HepG2 (cell line): ENCODE measurements around the gene NHERF2. TPM values are rescaled to one million over a fixed set of nuclear protein-coding genes. Genes with fewer than 3 reads are reported as not detected.

ENCODE experiments used
- ATAC-seq: fragments of 200-7000 bp; cut with Tn5 transposase; 3 replicates; pipeline ENCODE4 v1.9.1; 2020; ENCODE audit warnings: mild to moderate bottlenecking, moderate library complexity
- BruUV-seq: library from RNA; stranded (reverse); fragments of 400-500 nt; replicated peaks from 2 replicates; lab custom pipeline; 2021; lab: Mats Ljungman, UMichigan
- CTCF ChIA-PET: fragments of 300-600 bp; formaldehyde crosslinking; extraction: SDS; loops from one replicate; lab custom pipeline; 2021; ENCODE audit warnings: low total read pairs, inconsistent platforms, low intra/inter-chr PET ratio; lab: Yijun Ruan, JAX
- POLR2A ChIA-PET: fragments of 350-600 bp; sonication (Branson Sonifier 250); formaldehyde crosslinking; loops from one replicate; lab custom pipeline; 2020; ENCODE audit warnings: antibody characterized with exemption, inconsistent platforms; lab: Yijun Ruan, JAX
- DNase-seq: peaks from one replicate; pipeline ENCODE4 v3.0.0-alpha.2; 2015; ENCODE audit warnings: low spot score
- FAIRE-seq: peaks from 3 replicates; lab custom pipeline; 2011; peaks lifted over from hg19 to GRCh38; lab: Jason Lieb, UNC
- H2AFZ ChIP-seq: one replicate; pipeline ENCODE4 v1.6.1; 2011; ENCODE audit warnings: low read length, inconsistent platforms
- H3K27ac ChIP-seq: fragments of 300-600 bp; 3 replicates; pipeline ENCODE4 v1.8.0; 2011; ENCODE audit warnings: mixed run types, mild to moderate bottlenecking, mixed read lengths, low read length, inconsistent platforms; ENCODE audit not compliant: insufficient read depth; ENCODE audit errors: extremely low read length
- H3K27me3 ChIP-seq, 2 experiments: fragments of 200-600 bp in 1 of 2; 2 replicates in 1 of 2; 3 replicates in 1 of 2; pipeline versions ENCODE4 v1.6.0 to v1.8.0; 2011; ENCODE audit warnings: low read length in 2 of 2, mild to moderate bottlenecking in 2 of 2, moderate library complexity in 2 of 2, inconsistent platforms in 1 of 2; ENCODE audit not compliant: insufficient read depth in 2 of 2, control insufficient read depth in 1 of 2
- H3K36me3 ChIP-seq, 2 experiments: fragments of 200-600 bp in 1 of 2; replicated peaks in 1 of 2; 2 replicates in 1 of 2; 3 replicates in 1 of 2; pipeline versions ENCODE4 v1.5.1 to v1.8.0; 2011; ENCODE audit warnings: low read length in 2 of 2, inconsistent platforms in 1 of 2; ENCODE audit not compliant: insufficient read depth in 2 of 2, control insufficient read depth in 1 of 2
- H3K4me1 ChIP-seq: 2 replicates; pipeline ENCODE4 v1.5.1; 2012; ENCODE audit warnings: low read length, inconsistent platforms; ENCODE audit not compliant: insufficient read depth
- H3K4me2 ChIP-seq: 2 replicates; pipeline ENCODE4 v1.6.0; 2011; ENCODE audit warnings: low read depth, low read length, inconsistent platforms
- H3K4me3 ChIP-seq, 3 experiments: fragments of 200-600 bp in 1 of 3; sonication (generic), shearing (Covaris generic) in 1 of 3; replicated peaks in 1 of 3; 2 replicates each; pipeline ENCODE4 v1.5.1; 2011 to 2016; ENCODE audit warnings: low read length in 3 of 3, inconsistent platforms in 2 of 3, low read depth in 2 of 3, mild to moderate bottlenecking in 2 of 3, control low read depth in 1 of 3, mixed read lengths in 1 of 3; ENCODE audit not compliant: insufficient read depth in 1 of 3
- H3K79me2 ChIP-seq: one replicate; pipeline ENCODE4 v1.6.1; 2011; ENCODE audit warnings: low read length, inconsistent platforms; ENCODE audit not compliant: insufficient read depth
- H3K9ac ChIP-seq: 2 replicates; pipeline ENCODE4 v1.6.0; 2011; ENCODE audit warnings: mild to moderate bottlenecking, low read depth, low read length, inconsistent platforms; ENCODE audit not compliant: insufficient read depth
- H3K9me3 ChIP-seq: 2 replicates; pipeline ENCODE4 v1.5.1; 2012; ENCODE audit warnings: mild to moderate bottlenecking, low read length
- H4K20me1 ChIP-seq: 2 replicates; pipeline ENCODE4 v1.6.0; 2011; ENCODE audit warnings: inconsistent platforms, mild to moderate bottlenecking, low read length, moderate library complexity; ENCODE audit not compliant: insufficient read depth
- ATAD3A ChIP-seq: sonication (generic); formaldehyde crosslinking; IDR thresholded peaks from 2 replicates; pipeline ENCODE4 v1.4.0; 2020; ENCODE audit warnings: missing genetic modification reagents
- HOXA7 ChIP-seq: sonication (generic); formaldehyde crosslinking; IDR thresholded peaks from 2 replicates; pipeline ENCODE4 v1.8.1; 2022; ENCODE audit warnings: mild to moderate bottlenecking, missing genetic modification reagents, moderate library complexity
- IKZF1 ChIP-seq: fragments of 450-650 bp; IDR thresholded peaks from 2 replicates; pipeline ENCODE4 v1.7.1; 2016
- ZBTB3 ChIP-seq: sonication (generic); formaldehyde crosslinking; IDR thresholded peaks from 2 replicates; pipeline ENCODE4 v1.4.0; 2020; ENCODE audit warnings: low read depth, mild to moderate bottlenecking, moderate library complexity, missing genetic modification reagents, borderline replicate concordance
- ZNF12 ChIP-seq: sonication (generic); formaldehyde crosslinking; IDR thresholded peaks from 2 replicates; pipeline ENCODE4 v1.5.0; 2020; ENCODE audit warnings: missing genetic modification reagents
- ZNF354B ChIP-seq: sonication (generic); formaldehyde crosslinking; IDR thresholded peaks from 2 replicates; pipeline ENCODE4 v1.8.0; 2022; ENCODE audit warnings: mild to moderate bottlenecking, missing genetic modification reagents
- ZNF496 ChIP-seq: sonication (generic); formaldehyde crosslinking; IDR thresholded peaks from 2 replicates; pipeline ENCODE4 v1.8.1; 2023; ENCODE audit warnings: mild to moderate bottlenecking, moderate library complexity, missing genetic modification reagents; ENCODE audit not compliant: insufficient replicate concordance
- WGBS: methylation state at CpG from one replicate; pipeline ENCODE4 v1.1.6; 2017; ENCODE audit warnings: low lambda C conversion rate; 5-methylcytosine and 5-hydroxymethylcytosine counted together
- in situ Hi-C: cut with HindIII; loops from 2 replicates; pipeline ENCODE4 v1.10.0; 2017; ENCODE audit warnings: low pct_unique_long_range_greater_than_20kb; ENCODE audit not compliant: extremely low pct_ligation_motif_present
- intact Hi-C: fragments of 100-400 bp; cut with micrococcal nuclease; formaldehyde crosslinking; loops from one replicate; pipeline ENCODE4 v1.10.0; 2022; ENCODE audit not compliant: unreplicated experiment
- polyA plus RNA-seq, 8 experiments: library from polyadenylated mRNA; depleted of rRNA in 3 of 8; stranded (reverse) in 7 of 8; unstranded in 1 of 8; fragments of >200 nt; fragmentation: Illumina TruSeq in 4 of 8; extraction: Trizol in 4 of 8; gene quantifications; 2 replicates each; pipeline versions ENCODE4 v1.2.1 to v1.2.3, GENCODE V29; 2011 to 2016; ENCODE audit warnings: low read depth in 4 of 8, missing spikeins in 1 of 8, mixed read lengths in 1 of 8; ENCODE audit not compliant: insufficient read depth in 1 of 8
- total RNA-seq, 5 experiments: library from RNA; depleted of rRNA; stranded (reverse); fragments of >200 nt; fragmentation: Illumina TruSeq; extraction: Trizol; gene quantifications; 2 replicates each; pipeline ENCODE4 v1.2.3, GENCODE V29; 2016; ENCODE audit warnings: low read depth in 1 of 5
- TF ChIP-seq, protein P1 (sequence below): sonication (generic); formaldehyde crosslinking; IDR thresholded peaks from 2 replicates; pipeline ENCODE4 v1.4.0; 2020; ENCODE audit warnings: missing genetic modification reagents
- TF ChIP-seq, protein P2 (sequence below): sonication (generic); formaldehyde crosslinking; IDR thresholded peaks from 2 replicates; pipeline ENCODE4; 2020; ENCODE audit warnings: missing genetic modification reagents, mild to moderate bottlenecking, borderline replicate concordance
- TF ChIP-seq, protein P3 (sequence below): sonication (generic); formaldehyde crosslinking; IDR thresholded peaks from 2 replicates; pipeline ENCODE4 v1.8.1; 2022; ENCODE audit warnings: low read depth, mild to moderate bottlenecking, missing genetic modification reagents

Gene NHERF2
- total and polyA plus RNA-seq, 2 of the 13 experiments (the other 11 are each of a cell fraction or from before 2014, with no cell fraction given), result 23.7 to 39.3 TPM

DNA sequence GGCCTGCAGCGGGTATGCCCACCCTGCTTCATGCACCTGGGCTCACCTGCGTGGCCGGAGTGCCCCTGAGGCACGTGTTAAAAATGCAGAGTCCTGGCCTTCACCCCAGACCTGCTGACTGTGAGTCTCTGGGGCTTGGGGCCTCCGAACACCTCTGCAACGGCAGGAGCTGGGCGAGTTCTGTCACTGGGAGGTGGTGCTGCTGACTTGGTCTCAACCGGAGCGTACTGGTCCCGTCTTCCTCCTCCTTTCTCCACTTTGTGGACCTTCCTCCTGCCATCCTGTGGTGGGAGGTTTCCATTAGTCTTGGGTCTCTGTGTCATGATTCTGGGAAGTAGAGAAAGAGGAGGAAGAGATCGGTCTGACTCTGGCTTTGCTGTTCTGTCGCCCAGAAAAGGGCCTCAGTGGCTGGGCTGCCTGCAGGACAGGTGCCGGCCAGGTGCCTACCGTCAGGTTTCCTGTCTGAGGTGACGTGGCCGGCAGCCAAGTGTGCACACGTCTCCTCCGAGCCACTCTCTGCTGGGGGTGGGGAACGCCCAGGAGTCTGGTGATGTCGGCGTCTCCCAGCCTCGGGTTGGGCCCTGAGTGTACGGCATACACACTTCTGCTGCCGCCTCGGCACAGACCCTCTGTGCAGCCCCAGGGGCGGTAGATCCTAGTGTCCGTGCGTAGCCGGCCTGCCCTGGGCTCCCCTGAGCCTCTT is 28.0 kb downstream of the NHERF2 start:
- CTCF ChIA-PET, result interaction anchor here (3.1 kb wide), 1 partner anchor 31 kb away, joined by 15 read pairs; no protein-coding TSS in a partner anchor
- Histone ChIP-seq H3K9me3 (no peaks in the 10 kb centered on the region), H3K27ac (no peak overlapping the region), H3K79me2 (no peaks in the 10 kb centered on the region), H3K9ac (no peak overlapping the region), H4K20me1 (no peaks in the 10 kb centered on the region), H2AFZ (no peak overlapping the region), H3K4me2 (no peak overlapping the region), H3K27me3 (no peaks in the 10 kb centered on the region), H3K36me3 (peaks cover 16 to 30% of the 10 kb centered on the region in 2 experiments; a peak in 4 of 5 replicates), H3K4me1 (no peaks in the 10 kb centered on the region), H3K4me3 (no peak overlapping the region)
- intact Hi-C loops (no loop called here), in situ Hi-C loops (loop anchor here (5.0 kb wide), 1 partner anchor 32 kb away; no protein-coding TSS in a partner anchor)
- WGBS, result 96% methylated on average over 11 of the region's 29 CpGs
- ATAC-seq (no peak), DNase-seq (no peak), FAIRE-seq (no peak)
- no TSS peak for BruUV-seq
- TF ChIP-seq IKZF1, result no peak
- TF ChIP-seq, protein P1, sequence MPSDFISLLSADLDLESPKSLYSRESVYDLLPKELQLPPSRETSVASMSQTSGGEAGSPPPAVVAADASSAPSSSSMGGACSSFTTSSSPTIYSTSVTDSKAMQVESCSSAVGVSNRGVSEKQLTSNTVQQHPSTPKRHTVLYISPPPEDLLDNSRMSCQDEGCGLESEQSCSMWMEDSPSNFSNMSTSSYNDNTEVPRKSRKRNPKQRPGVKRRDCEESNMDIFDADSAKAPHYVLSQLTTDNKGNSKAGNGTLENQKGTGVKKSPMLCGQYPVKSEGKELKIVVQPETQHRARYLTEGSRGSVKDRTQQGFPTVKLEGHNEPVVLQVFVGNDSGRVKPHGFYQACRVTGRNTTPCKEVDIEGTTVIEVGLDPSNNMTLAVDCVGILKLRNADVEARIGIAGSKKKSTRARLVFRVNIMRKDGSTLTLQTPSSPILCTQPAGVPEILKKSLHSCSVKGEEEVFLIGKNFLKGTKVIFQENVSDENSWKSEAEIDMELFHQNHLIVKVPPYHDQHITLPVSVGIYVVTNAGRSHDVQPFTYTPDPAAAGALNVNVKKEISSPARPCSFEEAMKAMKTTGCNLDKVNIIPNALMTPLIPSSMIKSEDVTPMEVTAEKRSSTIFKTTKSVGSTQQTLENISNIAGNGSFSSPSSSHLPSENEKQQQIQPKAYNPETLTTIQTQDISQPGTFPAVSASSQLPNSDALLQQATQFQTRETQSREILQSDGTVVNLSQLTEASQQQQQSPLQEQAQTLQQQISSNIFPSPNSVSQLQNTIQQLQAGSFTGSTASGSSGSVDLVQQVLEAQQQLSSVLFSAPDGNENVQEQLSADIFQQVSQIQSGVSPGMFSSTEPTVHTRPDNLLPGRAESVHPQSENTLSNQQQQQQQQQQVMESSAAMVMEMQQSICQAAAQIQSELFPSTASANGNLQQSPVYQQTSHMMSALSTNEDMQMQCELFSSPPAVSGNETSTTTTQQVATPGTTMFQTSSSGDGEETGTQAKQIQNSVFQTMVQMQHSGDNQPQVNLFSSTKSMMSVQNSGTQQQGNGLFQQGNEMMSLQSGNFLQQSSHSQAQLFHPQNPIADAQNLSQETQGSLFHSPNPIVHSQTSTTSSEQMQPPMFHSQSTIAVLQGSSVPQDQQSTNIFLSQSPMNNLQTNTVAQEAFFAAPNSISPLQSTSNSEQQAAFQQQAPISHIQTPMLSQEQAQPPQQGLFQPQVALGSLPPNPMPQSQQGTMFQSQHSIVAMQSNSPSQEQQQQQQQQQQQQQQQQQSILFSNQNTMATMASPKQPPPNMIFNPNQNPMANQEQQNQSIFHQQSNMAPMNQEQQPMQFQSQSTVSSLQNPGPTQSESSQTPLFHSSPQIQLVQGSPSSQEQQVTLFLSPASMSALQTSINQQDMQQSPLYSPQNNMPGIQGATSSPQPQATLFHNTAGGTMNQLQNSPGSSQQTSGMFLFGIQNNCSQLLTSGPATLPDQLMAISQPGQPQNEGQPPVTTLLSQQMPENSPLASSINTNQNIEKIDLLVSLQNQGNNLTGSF (CRISPR knock-in tag), result no peak
- no peak for TF ChIP-seq ZNF496 (CRISPR knock-in tag)
- no peak for TF ChIP-seq ZNF354B (CRISPR knock-in tag)
- no peak for TF ChIP-seq ZNF12 (CRISPR knock-in tag)
- no peak for TF ChIP-seq ZBTB3 (CRISPR knock-in tag)
- TF ChIP-seq, protein P2, sequence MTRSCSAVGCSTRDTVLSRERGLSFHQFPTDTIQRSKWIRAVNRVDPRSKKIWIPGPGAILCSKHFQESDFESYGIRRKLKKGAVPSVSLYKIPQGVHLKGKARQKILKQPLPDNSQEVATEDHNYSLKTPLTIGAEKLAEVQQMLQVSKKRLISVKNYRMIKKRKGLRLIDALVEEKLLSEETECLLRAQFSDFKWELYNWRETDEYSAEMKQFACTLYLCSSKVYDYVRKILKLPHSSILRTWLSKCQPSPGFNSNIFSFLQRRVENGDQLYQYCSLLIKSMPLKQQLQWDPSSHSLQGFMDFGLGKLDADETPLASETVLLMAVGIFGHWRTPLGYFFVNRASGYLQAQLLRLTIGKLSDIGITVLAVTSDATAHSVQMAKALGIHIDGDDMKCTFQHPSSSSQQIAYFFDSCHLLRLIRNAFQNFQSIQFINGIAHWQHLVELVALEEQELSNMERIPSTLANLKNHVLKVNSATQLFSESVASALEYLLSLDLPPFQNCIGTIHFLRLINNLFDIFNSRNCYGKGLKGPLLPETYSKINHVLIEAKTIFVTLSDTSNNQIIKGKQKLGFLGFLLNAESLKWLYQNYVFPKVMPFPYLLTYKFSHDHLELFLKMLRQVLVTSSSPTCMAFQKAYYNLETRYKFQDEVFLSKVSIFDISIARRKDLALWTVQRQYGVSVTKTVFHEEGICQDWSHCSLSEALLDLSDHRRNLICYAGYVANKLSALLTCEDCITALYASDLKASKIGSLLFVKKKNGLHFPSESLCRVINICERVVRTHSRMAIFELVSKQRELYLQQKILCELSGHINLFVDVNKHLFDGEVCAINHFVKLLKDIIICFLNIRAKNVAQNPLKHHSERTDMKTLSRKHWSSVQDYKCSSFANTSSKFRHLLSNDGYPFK (CRISPR knock-in tag), result no peak
- TF ChIP-seq HOXA7 (CRISPR knock-in tag), result no peak
- TF ChIP-seq ATAD3A (CRISPR knock-in tag), result no peak
- TF ChIP-seq, protein P3, sequence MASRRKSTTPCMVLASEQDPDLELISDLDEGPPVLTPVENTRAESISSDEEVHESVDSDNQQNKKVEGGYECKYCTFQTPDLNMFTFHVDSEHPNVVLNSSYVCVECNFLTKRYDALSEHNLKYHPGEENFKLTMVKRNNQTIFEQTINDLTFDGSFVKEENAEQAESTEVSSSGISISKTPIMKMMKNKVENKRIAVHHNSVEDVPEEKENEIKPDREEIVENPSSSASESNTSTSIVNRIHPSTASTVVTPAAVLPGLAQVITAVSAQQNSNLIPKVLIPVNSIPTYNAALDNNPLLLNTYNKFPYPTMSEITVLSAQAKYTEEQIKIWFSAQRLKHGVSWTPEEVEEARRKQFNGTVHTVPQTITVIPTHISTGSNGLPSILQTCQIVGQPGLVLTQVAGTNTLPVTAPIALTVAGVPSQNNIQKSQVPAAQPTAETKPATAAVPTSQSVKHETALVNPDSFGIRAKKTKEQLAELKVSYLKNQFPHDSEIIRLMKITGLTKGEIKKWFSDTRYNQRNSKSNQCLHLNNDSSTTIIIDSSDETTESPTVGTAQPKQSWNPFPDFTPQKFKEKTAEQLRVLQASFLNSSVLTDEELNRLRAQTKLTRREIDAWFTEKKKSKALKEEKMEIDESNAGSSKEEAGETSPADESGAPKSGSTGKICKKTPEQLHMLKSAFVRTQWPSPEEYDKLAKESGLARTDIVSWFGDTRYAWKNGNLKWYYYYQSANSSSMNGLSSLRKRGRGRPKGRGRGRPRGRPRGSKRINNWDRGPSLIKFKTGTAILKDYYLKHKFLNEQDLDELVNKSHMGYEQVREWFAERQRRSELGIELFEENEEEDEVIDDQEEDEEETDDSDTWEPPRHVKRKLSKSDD (CRISPR knock-in tag), result no peak
- POLR2A ChIA-PET, result no interaction called here
